GM19467 (cell line): ENCODE results near the gene KCNJ10.
"Not testable (repeated sequence)": the region's sequence is repeated elsewhere in the genome, so short reads cannot be mapped to it uniquely, and the experiment has no call there.

Experiments
- ATAC-seq: cut with Tn5 transposase; IDR thresholded peaks from one replicate; pipeline ENCODE4 v1.9.1; 2021; ENCODE audit warnings: mild to moderate bottlenecking, moderate library complexity; ENCODE audit not compliant: unreplicated experiment

Gene KCNJ10

DNA sequence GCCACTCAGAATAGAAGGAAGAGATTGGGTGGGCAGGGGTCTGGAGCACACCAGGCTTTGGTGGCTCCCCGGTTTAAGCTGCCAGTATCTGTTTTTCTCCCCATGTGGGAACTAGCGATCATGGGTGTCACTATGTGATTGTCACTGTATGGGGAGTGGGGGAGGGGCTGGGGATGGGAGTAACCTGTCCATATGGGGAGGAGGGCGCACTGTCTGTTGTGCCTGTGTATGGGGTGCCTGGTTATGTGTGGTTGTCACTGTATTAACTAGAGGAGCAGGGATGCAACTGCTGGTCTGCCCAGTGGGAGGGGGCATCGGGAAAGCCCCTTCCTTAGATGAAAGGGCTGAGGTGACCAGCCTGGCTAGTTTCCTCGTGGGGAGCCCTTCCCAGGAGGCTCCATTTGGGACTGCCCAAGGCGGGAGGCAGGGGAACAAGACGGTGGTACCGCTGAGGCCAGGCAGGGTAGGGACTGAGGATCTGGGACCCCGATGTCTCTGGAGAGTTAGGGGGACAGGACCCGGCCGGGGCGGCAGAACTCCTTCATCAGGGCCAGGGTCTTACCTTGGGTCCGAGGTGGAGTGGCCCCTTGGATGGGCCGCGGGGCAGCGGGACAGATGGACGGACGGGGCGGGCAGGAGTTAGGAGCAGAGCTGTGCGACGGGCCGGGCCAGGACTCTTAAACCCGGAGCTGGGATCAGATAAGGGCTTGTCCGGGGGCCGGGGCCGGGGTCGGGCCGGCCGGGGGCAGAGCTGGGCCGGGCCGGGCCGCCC, at the start of gene KCNJ10:
Gene KCNJ10 (minus strand): TSS at position 701 of the 772 bp plus-strand sequence. CDS start 27,628 bp downstream, outside the sequence.
- peak; percentile 3 for ATAC-seq

DNA sequence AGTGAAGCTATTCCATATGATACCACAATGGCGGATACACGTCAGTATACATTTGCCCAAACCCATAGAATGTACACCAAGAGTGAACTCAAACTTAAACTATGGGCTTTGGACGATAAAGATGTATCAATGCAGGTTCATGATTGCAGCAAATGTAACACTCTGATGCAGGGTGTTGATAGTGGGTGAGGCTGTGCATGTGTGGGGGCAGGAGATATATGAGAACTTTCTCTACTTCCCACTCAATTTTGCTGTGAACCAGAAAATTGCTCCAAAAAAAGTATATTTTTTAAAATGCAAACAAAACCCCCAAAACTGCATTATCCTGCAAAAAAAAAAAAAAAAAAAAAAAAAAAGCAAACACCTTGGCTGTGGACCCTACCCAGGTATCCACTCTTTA, 49.0 kb upstream of the KCNJ10 start:
- no peak for ATAC-seq

DNA sequence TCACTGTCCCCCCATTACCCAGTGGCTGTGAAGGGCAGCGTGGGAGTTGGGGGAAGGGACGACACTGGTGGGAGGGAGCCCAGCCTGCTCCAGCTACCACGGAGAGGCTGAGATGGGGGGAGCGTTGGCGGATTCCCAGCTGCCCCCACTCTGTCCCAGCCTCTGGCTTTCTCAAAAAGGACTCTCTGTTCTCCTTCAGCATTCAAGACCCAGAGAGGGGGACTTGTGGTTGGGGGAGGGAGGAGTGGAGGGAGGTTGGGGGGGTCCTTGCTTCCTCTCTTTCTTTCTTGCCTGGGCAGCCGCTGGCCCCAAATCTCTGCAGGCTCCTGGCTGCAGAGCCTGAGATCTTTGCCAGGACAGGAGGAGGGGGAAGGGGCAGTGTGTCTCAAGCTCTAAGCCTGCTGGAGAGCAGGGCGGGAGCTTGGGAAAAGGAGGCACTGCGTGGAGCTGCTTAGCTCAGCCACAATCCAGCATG, 47.8 kb upstream of the KCNJ10 start:
- ATAC-seq: no peak

DNA sequence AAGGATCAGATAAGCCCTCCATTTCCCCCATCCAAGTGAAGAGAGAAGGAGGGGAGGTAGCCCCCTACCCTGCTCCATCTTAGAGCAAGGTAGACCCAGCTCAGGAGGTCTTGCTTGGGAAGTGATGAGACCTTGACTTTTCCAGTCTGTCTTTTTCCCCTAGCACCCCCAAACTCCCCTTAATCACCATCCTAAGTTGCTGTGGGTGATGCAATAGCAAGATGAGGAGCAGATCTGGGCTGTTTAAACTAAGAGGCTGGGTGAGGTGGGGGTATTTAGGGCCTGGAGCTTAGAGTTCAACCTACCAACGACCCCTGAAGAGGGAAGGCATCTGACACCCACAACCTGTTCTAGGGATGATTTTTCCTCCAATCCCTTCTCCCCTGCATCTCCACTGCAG, 47.3 kb upstream of the KCNJ10 start:
- no peak for ATAC-seq

DNA sequence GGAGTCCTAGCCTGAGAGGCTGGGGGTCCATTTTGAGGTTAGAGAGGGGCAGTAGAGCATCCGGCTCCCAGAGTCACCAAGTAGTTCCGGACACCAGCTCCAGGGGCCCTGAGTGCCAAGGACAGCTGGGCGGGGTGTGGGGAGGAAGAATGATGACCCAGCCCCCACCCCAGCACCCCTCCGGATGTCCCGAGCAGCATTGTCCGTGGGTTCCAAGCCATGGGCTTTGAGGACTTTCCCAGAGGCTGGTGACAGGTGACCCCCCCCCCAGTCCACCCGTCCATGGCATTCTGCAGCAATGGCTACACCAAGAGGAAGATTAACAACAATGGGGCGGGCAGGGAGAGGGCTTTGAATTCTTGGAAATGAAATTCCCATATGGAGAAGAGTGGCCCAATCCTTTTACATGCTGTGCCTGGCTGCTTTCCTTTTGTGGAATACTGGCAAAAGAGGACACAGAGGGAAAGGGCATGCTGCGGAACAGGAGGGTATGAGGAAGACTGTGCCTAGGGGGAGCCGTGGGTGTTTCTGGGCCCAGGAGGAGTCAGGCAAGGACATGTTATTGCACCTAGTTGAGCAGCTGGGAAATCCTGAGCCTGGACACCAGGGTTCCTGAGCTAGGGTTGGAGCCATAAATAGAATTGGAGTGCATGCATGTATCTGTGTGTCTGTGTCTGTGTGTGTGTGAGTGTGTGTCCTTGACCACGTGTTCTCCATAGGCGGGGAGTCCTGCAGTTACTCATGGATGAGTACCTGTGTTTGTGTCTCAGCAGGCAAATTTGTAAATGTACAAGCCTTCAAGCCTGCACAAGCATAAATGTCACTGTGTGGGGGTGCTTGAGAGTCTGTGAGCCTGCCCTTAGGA, 46.6 kb upstream of the KCNJ10 start:
- no peak for ATAC-seq

DNA sequence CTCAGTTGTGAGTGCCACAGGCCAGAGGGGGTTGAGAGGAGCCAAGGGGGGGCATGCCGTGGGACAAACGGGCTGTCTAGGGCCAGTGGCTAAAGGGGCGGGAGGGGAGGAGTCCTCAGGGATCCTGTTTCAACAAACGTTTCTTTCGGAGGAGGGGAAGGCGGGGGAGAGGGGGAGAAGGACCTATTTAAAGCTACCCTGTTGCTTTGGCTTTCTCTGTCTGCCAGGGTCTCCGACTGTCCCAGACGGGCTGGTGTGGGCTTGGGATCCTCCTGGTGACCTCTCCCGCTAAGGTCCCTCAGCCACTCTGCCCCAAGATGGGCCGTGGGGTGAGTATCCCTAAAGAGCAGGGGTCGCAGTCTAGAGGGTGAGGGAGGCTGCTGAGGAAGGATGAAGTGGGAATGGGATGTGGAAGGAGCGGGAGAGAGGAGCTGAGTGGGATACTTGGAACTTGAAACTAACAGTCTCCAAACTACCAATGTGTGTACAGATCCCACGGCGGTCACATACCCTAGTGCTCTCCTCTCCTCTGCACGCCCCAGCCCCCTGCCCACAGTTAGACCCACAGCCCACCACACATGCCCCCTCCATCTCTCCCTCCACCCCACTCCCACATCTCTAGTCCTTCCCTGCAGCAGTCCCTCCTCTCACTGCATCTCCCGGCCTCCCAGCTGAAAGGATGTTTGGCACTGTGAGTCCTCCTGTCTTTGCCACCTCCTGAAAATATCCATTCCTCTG, 45.8 kb upstream of the KCNJ10 start, which contains the start of gene ATP1A2:
Gene ATP1A2 (plus strand): TSS at position 215 of the 738 bp plus-strand sequence. CDS start 103 bp downstream, at position 318.
- no peak for ATAC-seq

DNA sequence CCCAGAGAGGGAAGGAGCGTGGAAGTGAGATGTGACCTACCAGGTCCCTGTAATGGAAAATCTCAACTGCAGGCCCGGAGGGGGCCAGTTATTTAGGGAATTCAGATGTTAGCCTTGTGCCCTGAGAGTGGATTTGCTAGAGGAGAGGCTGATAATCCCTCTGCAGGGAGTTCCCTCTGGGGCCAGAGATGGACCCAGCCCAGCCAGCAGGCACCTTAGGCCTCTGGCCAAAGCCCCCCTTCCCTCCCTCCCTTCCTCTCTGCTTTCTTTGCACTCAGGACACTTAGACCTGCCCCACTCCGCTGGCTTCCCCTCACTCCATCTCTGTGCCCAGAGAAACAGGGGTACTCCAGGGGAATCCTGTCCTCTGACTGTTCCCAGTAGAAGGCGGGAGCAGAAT, 44.1 kb upstream of the KCNJ10 start:
- no peak for ATAC-seq

DNA sequence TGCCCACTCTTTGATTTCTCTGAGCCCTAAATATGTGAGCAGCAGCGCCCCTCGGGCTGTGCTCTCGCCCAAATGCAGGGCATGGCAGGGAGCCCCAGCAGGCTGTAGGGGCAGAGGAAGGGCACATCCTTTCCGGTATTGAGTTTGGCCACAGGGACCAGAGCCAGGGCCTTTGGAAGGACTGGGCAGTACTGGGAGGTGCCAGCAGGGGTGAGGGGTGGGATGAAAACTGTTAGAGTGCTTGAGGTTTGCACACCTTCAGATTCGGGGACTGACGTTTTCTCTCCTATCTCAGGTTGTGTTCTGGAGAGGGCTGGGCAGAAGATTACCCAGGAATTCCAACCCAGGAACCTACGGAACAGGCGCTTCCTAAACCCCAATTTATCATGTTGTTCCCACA, 43.4 kb upstream of the KCNJ10 start:
- ATAC-seq: no peak

DNA sequence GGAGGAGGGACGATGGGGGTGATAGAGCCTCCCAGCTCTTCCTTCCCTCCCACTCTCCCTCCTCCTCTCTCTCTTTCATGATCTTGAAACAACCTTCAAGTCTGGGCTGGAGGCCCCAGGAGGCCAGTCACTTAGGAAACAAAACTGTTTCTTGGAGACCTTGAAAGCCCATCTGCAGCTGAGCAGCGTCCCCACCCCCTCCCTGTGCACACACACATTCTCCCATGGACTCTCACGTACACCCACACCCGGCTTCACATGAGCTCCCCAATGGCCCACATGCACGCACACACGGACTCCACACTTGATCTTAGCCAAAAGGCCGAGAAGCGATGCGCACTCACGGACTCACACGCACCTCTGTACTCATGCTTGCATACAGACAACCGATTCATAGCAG, 42.4 kb upstream of the KCNJ10 start:
- no peak for ATAC-seq

DNA sequence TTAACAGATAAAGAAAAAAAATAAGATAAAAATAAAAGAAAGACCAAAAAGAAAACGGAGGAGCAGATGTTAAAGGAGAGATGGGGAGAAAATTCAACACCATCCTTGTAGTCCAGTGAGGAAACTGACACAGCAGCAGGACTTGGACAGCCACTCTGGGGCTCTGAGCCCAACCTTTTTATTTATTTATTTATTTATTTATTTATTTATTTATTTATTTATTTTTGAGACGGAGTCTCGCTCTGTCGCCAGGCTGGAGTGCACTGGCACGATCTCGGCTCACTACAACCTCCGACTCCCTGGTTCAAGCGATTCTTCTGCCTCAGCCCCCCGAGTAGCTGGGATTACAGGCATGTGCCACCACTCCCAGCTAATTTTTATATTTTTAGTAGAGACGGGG, 41.5 kb upstream of the KCNJ10 start:
- not testable (repeated sequence) for ATAC-seq

DNA sequence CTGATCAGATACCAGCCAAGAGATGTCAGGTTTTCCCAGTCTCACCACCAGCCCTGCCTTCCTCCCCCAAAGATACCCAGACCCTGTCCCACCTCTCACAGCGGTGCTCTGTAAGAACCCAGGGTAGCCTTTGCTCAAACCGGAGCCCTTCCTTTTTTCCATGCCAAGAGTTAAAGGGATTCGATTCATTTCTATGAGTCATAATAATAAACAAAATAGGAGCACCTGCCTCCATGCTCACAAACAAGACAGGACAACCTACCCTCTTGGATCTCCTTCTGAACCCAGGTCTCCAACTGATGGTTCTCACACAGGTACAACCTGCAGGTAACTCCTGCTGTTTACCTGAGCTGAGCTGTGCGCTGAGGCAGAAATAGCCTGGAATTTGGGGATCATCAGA, 39.7 kb upstream of the KCNJ10 start:
- no peak for ATAC-seq

DNA sequence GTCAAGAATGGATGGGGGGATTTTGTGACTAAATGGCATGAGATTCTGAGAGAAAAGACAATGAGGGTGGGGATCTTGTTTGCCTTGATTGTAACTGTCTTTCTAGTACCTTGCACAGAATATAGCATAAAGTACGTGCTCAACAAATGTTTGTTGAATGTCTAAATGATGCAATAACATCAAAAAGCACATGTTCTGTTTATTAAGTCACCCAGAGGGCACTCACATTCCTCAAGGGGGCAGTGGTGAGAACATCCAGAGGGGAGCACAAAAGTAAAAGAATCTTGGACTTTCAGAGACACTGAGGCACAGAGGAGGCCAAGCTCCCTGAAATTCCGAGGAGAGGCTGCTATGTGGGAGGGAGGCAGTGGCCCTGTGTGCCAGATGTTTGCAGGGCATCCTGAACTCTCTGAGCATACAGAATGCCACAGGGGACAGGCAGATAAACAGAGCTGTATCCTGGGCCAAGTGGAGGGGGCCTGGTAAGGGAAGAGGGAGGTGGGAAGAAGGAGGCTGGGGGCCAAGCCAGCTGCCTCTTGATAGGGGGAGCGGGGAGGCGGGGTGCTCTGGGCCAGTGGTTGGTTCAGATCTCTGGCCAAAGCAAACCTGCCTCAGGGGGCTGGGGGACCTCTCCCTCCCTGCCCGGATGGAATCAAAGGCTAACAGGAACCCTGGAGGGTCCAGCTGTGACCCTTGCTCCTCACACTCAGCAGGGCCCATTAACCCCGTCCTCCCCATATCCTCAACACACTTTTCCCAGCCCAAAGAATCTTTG, 39.1 kb upstream of the KCNJ10 start:
- ATAC-seq: no peak

DNA sequence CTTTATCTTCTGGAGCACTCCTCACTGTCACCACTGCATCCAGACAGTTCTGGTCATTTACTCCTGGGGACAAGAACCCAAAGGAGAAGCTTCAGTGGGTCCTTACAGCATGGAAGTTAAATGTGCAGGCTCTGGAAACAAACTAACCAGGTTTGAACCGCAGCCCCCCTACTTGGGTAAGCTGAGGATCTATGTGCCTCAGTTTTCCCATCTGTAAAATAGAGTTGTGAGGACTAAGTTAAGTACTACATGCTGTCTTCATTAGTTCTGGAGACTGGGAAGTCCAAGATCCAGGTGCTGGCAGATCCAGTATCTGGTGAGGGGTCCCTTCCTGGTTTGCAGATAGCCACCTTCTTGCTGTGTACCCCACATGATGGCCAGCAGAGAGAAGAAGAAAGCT, 37.6 kb upstream of the KCNJ10 start:
- ATAC-seq: no peak

DNA sequence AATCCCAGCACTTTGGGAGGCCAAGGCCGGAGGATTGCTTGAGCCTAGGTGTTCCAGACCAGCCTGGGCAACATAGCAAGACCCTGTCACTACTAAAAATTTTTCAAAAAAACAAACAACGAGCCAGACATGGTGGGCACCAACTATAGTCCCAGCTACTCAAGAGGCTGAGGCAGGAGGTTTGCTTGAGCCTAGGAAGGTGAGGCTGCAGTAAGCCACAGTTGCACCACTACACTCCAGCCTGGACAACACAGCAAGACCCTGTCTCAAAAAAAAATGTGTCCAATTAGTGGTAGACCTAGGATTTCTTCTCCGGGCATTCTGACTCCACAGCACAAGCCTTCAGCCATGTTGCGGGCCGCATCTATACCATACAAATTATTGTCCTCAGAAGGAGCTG, 35.2 kb upstream of the KCNJ10 start:
- ATAC-seq: no peak

DNA sequence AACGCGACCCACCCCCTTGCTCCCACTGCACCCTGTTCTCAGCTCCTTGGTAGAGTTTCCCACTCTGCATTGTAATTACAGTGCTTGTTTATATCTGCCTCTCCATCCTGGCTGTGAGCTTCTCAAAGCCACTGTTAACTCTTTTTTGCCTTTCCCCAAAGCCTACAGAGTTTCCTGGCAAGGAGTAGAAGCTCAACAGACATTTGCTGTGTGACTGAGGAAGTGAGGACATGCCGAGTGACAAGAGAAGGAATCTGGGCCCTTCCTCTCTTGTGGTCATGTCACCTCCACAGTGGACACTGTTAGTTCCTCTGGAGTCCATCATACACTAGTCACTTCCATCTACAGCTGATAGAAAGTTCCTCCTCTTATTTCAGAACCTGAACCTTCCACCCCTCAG, 34.5 kb upstream of the KCNJ10 start:
- ATAC-seq: no peak

DNA sequence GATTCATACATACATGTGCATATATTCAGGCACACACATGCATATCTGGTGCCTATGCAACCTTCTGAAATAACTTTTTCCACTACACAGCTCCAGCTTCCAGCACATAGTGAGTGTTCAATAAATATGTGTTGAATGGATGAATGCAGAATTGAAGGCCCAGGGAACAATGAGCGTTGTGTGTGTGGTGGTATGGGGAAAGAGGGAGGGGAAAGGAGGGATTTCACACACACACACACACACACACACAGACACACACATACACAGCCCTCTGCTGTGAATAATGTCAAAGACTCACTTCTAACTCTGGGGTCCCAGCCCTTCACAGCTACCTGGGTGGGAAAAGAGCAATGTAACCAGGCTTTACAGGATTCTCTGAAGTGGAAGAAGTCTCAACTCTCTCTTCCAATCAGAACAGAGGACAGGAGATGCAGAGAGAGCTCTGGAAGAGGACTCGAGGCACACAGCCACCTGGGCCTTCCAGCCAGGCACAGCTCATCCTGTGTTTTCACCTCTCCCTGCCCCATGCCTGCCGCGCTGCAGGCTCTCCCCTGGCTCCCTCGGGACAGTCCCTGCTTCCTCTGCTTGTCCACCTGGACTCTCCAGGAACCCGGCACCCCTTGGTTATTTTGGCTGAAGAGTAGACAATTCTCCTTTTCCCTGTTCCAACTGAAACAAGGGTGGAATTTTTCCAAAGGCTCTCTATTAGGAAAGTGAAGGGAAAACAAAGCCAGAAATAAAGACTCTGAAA, 33.9 kb upstream of the KCNJ10 start:
- no peak for ATAC-seq

DNA sequence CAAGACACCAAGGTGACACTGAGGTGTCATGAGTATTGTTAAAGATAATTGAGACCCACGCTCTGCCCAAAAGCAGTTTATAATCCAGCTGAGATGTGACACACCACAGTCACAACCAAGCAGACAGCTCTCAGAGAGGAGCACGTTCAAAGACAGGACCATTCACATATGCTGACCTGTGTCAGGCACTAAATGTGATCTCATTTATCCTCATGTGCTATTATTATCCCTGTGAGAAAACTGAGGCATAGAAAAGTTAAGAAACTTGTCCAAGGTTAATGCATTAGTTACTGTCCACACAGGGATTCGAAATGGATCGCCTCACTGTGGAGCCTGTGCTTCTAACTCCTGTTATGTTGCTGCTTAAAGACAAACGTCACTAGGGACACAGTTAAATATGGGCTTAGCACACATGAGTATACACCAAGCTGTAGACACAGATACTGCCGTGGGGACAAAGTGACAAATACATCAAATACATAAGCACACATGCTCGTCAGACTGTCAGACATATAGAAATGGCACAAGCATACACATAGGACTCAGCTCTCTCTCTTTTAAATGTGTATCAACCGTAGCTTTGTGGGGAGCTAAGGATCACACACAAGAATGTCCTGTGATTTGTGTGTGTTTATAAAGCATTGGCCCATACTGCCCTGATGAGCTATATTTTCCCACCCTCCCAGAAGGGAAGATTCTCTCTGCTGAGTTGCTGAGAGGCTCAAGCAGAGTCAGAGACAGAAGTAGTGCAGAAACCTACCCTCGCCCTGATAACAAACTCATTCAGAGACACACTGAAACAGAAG, 32.0 kb upstream of the KCNJ10 start:
- no peak for ATAC-seq

DNA sequence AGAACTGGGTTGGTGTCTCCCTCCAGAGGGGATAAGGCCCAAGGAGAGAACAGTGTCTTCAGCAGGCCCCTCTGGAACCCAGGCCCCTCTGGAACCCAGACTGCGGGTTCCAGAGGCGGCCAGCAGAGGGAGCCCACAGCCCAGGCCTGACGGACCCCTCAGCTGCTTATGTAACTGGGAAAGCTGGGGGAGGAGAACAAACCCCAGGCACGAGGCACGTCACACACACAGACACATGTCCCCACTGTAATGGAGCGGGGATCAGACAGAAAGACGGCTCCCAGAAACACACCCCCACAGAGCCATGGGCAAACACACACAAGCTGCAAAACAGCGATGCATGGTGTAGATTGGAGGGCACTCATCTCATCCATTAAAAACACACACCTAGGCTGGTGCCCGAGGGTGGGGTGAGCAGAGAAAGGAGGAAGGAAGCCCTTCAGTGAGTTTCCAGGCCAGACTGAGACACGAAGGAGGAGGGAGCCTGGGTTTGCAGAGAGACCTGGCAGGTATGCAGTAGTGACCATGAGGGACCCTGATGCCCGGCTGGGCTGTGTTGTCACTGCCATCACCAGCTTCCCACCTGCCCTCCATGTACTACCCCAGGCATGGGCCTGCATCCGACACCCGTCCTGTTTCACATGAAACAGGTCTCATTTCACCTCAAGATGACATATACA, 31.2 kb upstream of the KCNJ10 start:
- ATAC-seq: peak; percentile 30
